ENCODE results near the gene PBX4.

The PBX4 gene

DNA sequence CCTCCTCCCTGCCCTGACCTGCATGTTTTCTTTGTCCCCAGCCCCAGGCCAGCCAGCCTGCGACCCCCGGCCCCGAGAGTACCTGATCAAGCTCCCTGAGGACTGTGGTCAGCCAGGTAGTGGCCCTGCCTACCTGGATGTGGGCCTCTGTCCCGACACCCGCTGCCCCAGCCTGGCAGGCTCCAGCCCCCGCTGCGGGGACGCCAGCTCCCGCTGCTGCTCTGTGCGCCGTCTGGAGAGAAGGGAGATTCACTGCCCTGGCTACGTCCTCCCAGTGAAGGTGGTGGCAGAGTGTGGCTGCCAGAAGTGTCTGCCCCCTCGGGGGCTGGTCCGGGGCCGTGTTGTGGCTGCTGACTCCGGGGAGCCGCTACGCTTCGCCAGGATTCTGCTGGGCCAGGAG lies 74.8 kb downstream of the PBX4 start:
- TF ChIP-seq, protein P1, sequence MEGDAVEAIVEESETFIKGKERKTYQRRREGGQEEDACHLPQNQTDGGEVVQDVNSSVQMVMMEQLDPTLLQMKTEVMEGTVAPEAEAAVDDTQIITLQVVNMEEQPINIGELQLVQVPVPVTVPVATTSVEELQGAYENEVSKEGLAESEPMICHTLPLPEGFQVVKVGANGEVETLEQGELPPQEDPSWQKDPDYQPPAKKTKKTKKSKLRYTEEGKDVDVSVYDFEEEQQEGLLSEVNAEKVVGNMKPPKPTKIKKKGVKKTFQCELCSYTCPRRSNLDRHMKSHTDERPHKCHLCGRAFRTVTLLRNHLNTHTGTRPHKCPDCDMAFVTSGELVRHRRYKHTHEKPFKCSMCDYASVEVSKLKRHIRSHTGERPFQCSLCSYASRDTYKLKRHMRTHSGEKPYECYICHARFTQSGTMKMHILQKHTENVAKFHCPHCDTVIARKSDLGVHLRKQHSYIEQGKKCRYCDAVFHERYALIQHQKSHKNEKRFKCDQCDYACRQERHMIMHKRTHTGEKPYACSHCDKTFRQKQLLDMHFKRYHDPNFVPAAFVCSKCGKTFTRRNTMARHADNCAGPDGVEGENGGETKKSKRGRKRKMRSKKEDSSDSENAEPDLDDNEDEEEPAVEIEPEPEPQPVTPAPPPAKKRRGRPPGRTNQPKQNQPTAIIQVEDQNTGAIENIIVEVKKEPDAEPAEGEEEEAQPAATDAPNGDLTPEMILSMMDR (IDR thresholded peaks at IDR 0.05; ENCODE audit: low read depth, low read length, missing control alignments), result no peak
- no peak overlapping the region for H3K4me3 ChIP-seq (ENCODE audit: low read depth, low read length)
- DNase-seq (ENCODE audit: low read depth), result no peak

DNA sequence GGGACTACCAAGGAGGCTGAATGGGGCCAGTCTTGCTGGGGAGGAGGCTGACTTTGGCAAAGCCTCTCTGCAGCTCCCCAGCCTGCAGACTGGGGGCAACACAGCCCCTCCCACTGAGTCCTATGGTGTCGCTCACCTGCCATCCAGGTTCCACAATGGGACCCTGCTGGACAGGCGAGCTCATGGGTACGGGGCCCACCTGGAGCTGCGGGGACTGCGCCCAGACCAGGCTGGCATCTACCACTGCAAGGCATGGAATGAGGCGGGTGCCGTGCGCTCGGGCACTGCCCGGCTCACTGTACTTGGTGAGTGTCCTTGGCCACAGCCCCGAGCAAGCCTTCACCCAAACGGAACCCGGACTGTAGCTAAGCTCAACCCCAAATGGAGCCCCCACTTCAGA lies 75.4 kb downstream of the PBX4 start:
- TF ChIP-seq, protein P1 (IDR thresholded peaks at IDR 0.05; ENCODE audit: low read depth, low read length, missing control alignments), result no peak
- H3K4me3 ChIP-seq (ENCODE audit: low read depth, low read length), result no peak overlapping the region
- no peak for DNase-seq (ENCODE audit: low read depth)

- no peak overlapping the region for H3K4me3 ChIP-seq (ENCODE audit: low read depth, low read length)
- TF ChIP-seq, protein P1 (IDR thresholded peaks at IDR 0.05; ENCODE audit: low read depth, low read length, missing control alignments), result no peak
- DNase-seq (ENCODE audit: low read depth), result no peak
These were observed 76.0 kb downstream of the PBX4 start for GRCh38 chr19:19542507-19542906.

DNA sequence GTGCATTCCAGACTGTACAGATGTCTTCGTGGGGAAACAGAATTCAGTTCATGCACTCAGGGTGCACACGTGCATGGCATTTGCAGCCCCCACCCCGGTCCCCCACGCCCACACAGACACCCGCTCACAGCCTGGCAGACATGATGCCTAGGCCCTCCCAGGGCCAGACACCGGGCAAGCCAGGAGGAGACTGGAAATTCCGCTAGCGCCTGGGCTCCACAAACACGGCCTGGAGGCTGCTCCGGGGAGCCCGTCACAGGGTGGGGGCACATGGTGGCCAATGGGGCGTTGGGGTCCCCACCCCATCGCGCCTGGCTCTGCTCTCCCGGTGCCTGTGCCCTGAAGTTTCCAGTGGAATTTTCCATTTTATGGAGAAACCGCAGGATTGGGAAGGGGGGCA lies 76.9 kb downstream of the PBX4 start:
- DNase-seq (ENCODE audit: low read depth), result no peak
- TF ChIP-seq, protein P1 (IDR thresholded peaks at IDR 0.05; ENCODE audit: low read depth, low read length, missing control alignments), result no peak
- H3K4me3 ChIP-seq (ENCODE audit: low read depth, low read length), result no peak overlapping the region

DNA sequence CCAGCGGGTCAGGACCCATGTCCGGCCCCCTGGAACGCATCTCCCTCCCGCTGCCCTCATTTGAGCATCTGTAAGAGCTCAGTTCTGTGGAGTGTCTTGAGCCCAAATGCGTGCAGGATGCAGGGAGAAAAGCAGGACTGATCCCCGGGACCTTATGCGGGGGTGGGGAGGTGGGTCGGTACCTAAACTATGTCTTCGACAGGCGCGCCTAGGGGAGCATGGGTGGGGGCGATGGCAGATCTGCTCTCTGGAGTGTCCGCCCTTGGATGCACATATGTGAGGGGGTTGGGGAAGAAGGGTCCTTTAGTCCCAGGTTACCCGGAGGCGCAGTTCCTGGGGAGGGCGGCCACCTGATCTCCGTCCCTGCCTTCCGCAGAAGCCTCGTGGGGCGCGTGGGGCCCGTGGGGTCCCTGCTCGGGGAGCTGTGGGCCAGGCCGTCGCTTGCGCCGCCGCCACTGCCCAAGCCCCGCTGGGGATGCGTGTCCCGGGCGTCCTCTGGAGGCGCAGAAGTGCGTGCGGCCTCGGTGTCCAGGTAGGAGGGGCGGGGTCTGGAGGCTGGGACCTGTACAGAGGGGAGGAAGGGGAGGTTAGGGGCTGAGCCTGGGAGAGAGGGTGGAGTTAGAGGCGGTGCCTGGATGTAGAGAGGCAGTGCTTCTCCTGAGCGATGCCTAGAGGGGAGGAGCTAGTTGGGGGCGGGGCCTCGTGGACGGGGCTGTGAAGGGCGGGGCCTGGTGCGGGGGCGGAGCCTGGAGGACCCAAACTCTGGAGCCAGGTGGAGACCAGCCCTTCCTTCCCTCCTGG lies 77.6 kb downstream of the PBX4 start:
- peak; percentile 69 for DNase-seq (ENCODE audit: low read depth)
- TF ChIP-seq, protein P1 (IDR thresholded peaks at IDR 0.05; ENCODE audit: low read depth, low read length, missing control alignments), result no peak
- H3K4me3 ChIP-seq (ENCODE audit: low read depth, low read length), result peak overlapping the region; percentile 39

DNA sequence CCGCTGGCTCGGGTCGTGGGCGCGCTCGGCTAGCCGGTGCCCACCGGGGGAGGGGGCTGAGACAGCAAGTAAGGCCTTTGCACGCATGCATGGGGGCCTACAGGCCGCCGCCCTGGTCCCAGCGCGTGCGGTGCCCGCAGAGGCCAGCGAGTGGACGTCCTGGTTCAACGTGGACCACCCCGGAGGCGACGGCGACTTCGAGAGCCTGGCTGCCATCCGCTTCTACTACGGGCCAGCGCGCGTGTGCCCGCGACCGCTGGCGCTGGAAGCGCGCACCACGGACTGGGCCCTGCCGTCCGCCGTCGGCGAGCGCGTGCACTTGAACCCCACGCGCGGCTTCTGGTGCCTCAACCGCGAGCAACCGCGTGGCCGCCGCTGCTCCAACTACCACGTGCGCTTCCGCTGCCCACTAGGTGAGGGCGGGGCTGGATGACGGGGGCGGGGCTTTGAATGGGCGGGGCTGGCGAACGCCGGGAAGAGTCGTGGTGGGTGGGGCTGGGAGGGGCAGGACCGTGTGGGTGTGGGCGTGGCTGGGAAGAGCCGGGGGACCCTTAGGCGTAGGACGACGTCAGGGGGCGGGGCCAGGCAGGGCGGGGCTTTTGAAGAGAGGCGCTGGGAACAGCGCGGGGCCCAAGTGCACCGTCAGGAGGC lies 78.3 kb downstream of the PBX4 start:
- peak; percentile 55 for DNase-seq (ENCODE audit: low read depth)
- no peak overlapping the region for H3K4me3 ChIP-seq (ENCODE audit: low read depth, low read length)
- TF ChIP-seq, protein P1 (IDR thresholded peaks at IDR 0.05; ENCODE audit: low read depth, low read length, missing control alignments), result no peak

Measured in GM12864 (cell line).